Spleen (tissue), 11 donors: ENCODE results near the gene ITPK1. TPM values are rescaled to one million over a fixed set of nuclear protein-coding genes. Genes with fewer than 3 reads are reported as not detected.
A peak's percentile ranks its signal among the peaks of the same experiment; 100 is the strongest.

ENCODE experiments used
- DNase-seq: peaks from one replicate; pipeline ENCODE4 v3.0.0-alpha.2; 2020
- H3K27ac ChIP-seq, 8 donors: fragments of 200-600 bp; sonication (generic) in 7 of 8; 1 replicate in 4 of 8; 2 replicates in 4 of 8; pipeline versions ENCODE4 v1.5.0 to v1.8.0; 2016 to 2021; ENCODE audit warnings: inconsistent platforms in 4 of 8, mild to moderate bottlenecking in 4 of 8, moderate library complexity in 1 of 8
- H3K27me3 ChIP-seq, 7 donors: fragments of 200-600 bp; sonication (generic) in 6 of 7; replicated peaks in 1 of 7; 1 replicate in 4 of 7; 2 replicates in 3 of 7; pipeline versions ENCODE4 v1.5.0 to v1.8.0; 2016 to 2021; ENCODE audit warnings: inconsistent platforms in 3 of 7, mild to moderate bottlenecking in 1 of 7
- H3K36me3 ChIP-seq, 6 donors: fragments of 200-600 bp; sonication (generic) in 5 of 6; 1 replicate in 4 of 6; 2 replicates in 2 of 6; pipeline versions ENCODE4 v1.5.0 to v1.8.0; 2016 to 2021; ENCODE audit warnings: inconsistent platforms in 2 of 6
- H3K4me1 ChIP-seq, 6 donors: fragments of 200-600 bp; sonication (generic) in 5 of 6; 1 replicate in 3 of 6; 2 replicates in 3 of 6; pipeline versions ENCODE4 v1.5.0 to v1.8.0; 2016 to 2021; ENCODE audit warnings: inconsistent platforms in 3 of 6
- H3K4me3 ChIP-seq, 8 donors: fragments of 200-600 bp; sonication (generic) in 7 of 8; 1 replicate in 4 of 8; 2 replicates in 4 of 8; pipeline versions ENCODE4 v1.5.0 to v1.8.0; 2016 to 2021; ENCODE audit warnings: inconsistent platforms in 4 of 8, mild to moderate bottlenecking in 4 of 8, moderate library complexity in 2 of 8
- H3K9me3 ChIP-seq, 8 donors: fragments of 200-600 bp; sonication (generic) in 7 of 8; 1 replicate in 4 of 8; 2 replicates in 4 of 8; pipeline versions ENCODE4 v1.5.0 to v1.8.0; 2016 to 2021; ENCODE audit warnings: inconsistent platforms in 4 of 8
- POLR2A ChIP-seq, 3 donors: fragments of 450-650 bp; IDR thresholded peaks; one replicate each; pipeline ENCODE4 v1.5.1; 2017; ENCODE audit warnings: antibody characterized with exemption in 3 of 3, mild to moderate bottlenecking in 1 of 3
- POLR2AphosphoS5 ChIP-seq, 3 donors: sonication (generic); formaldehyde crosslinking; IDR thresholded peaks; one replicate each; pipeline ENCODE4 v1.5.1; 2017; ENCODE audit warnings: antibody characterized with exemption in 3 of 3
- WGBS, 5 donors: extraction: QIAGEN DNeasy Blood & Tissue Kit in 3 of 5; methylation state at CpG; one replicate each; pipeline versions ENCODE4 v1.1.5 to v1.1.7; 2013 to 2018; 5-methylcytosine and 5-hydroxymethylcytosine counted together
- intact Hi-C: fragments of 100-400 bp; cut with DNase I; formaldehyde crosslinking; loops from one replicate; pipeline ENCODE4 v1.15.0; 2023; ENCODE audit warnings: low total_unique reads
- polyA plus RNA-seq, 3 donors: library from polyadenylated mRNA; stranded (reverse); fragments of 200-250 nt; gene quantifications; one replicate each; pipeline ENCODE4 v1.2.1, GENCODE V29; 2013
- total RNA-seq, 7 donors: library from RNA; depleted of rRNA in 3 of 7; stranded (reverse); fragments of >200 nt in 3 of 7; fragmentation: NEBNext Ultra II Directional in 4 of 7; extraction: Animal tissue kit (Norgen Biotek cat#: 25700) in 4 of 7; gene quantifications; one replicate each; pipeline versions ENCODE4 v1.1.0 to v1.2.1, GENCODE V29; 2016 to 2021
- TF ChIP-seq, protein P1 (sequence below), 11 experiments: fragments of 200-600 bp in 7 of 11; fragments of 450-650 bp in 4 of 11; sonication (generic) in 4 of 11; IDR thresholded peaks in 8 of 11; conservative IDR thresholded peaks in 3 of 11; 1 replicate in 7 of 11; 2 replicates in 4 of 11; pipeline versions ENCODE4 v1.4.0 to v1.8.0; 2016 to 2021; ENCODE audit warnings: antibody characterized with exemption in 11 of 11, inconsistent platforms in 4 of 11, mild to moderate bottlenecking in 1 of 11
- donor health status: healthy with polysubstance abuse.
- donor health status: DM: no; HTN: no; CAD: no; lungs with moderate emphysema.
- donor health status: DM: no; HTN: no; CAD: no.
- donor health status: Bipolar disorder and iron deficiency.
- donor health status: healthy.
- donor health status: DM: no; HTN: no; CAD: no.
- donor health status: DM: yes; HTN: yes; CAD: no.

The ITPK1 gene
- total and polyA plus RNA-seq, 10 donors, result 22.9 to 123 (median 68.0) TPM

DNA sequence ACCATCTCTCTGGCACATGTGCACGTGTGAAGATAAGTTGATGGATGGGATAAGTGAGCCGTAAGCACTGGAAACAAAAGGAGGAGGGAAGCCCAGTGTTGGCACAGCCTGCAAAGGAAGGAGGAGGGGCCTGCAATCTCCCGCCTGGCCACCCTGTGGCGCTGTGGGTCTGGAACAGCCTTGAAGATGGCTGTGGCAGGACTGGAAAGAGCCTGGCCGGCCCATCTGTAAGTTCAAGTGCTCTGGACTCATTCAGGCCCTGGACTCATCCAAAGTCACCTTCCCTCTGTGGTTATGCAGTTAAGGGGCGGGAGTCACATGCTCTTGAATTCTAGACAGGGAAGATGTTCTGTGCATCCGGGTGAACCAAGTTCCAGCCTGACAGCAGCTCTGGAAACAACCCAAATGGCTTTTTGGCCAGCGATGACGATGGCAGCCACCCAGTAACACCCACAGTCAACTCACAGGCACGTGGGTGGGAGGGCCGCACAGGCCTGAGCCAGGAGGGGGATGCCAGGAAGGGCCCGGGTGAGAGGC is 142.4 kb downstream of the ITPK1 start:
- Histone ChIP-seq H3K36me3 (peaks cover 0 to 66% (median 11%) of the 10 kb centered on the region in 6 donors), H3K27me3 (no peaks in the 10 kb centered on the region), H3K4me1 (peaks cover 0 to 33% (median 5%) of the 10 kb centered on the region in 6 donors), H3K9me3 (peaks cover 5 to 42% (median 28%) of the 10 kb centered on the region in 8 donors), H3K4me3 (no peak overlapping the region), H3K27ac (peak overlapping the region in 2 of 8 donors; percentile 56 to 65)
- WGBS, 5 donors, result 72 to 86% (median 78%) methylated on average over 9 to 12 of the region's 12 CpGs
- TF ChIP-seq POLR2AphosphoS5 (IDR thresholded peaks at IDR 0.05), result peak; percentile 47 to 59 (median 49)
- TF ChIP-seq, protein P1, sequence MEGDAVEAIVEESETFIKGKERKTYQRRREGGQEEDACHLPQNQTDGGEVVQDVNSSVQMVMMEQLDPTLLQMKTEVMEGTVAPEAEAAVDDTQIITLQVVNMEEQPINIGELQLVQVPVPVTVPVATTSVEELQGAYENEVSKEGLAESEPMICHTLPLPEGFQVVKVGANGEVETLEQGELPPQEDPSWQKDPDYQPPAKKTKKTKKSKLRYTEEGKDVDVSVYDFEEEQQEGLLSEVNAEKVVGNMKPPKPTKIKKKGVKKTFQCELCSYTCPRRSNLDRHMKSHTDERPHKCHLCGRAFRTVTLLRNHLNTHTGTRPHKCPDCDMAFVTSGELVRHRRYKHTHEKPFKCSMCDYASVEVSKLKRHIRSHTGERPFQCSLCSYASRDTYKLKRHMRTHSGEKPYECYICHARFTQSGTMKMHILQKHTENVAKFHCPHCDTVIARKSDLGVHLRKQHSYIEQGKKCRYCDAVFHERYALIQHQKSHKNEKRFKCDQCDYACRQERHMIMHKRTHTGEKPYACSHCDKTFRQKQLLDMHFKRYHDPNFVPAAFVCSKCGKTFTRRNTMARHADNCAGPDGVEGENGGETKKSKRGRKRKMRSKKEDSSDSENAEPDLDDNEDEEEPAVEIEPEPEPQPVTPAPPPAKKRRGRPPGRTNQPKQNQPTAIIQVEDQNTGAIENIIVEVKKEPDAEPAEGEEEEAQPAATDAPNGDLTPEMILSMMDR (IDR thresholded peaks at IDR 0.05 in 8 of 11, conservative IDR thresholded peaks at IDR 0.05 in 3 of 11), result peak in 10 of 11 experiments; percentile 27 to 78 (median 62)
- no peak for TF ChIP-seq POLR2A (IDR thresholded peaks at IDR 0.05)
- peak; percentile 83 for DNase-seq
- intact Hi-C loops, result loop anchor here (5.0 kb wide), 1 partner anchor 221 kb away; no protein-coding TSS in a partner anchor

DNA sequence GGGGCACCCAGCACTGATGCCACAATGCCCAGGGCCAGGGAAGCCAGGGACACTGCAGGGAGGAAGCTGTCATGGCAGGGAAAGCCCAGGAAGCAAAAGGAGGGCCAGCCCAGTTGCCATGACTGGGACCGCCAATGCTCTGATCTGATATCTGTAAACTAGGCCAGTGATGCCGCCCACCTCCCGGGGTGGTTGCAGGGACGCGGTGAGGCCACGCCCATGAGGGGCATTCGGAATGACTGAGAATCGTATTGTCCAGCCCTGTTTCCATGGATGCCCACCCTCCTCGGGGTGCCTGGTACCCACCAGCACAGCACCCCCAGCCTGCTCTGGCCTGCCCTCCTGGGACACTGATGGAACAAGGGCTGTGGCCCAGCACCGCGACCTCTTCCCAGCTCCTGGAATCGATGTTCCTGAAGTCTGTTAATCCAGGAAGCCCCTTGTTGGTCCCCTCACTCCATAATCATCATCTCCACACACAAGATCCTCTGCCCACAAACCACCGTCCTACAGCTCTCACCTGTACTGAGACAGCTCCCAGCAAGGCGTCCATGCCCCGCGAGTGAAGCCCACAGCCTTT is 144.0 kb downstream of the ITPK1 start:
- peaks cover 5 to 25% (median 12%) of the 10 kb centered on the region in 8 donors for H3K9me3 ChIP-seq
- 95 to 99% (median 96%) methylated on average over 11 to 16 of the region's 16 CpGs for WGBS, 5 donors
- TF ChIP-seq, protein P1 (IDR thresholded peaks at IDR 0.05 in 8 of 11, conservative IDR thresholded peaks at IDR 0.05 in 3 of 11), result no peak
- TF ChIP-seq POLR2A (IDR thresholded peaks at IDR 0.05) (no peak), POLR2AphosphoS5 (IDR thresholded peaks at IDR 0.05) (no peak)
- intact Hi-C loops, result loop anchor here (5.0 kb wide), 1 partner anchor 219 kb away; no protein-coding TSS in a partner anchor
- H3K27me3 ChIP-seq, result no peaks in the 10 kb centered on the region
- peaks cover 0 to 37% (median 5%) of the 10 kb centered on the region in 6 donors for H3K4me1 ChIP-seq
- H3K4me3 ChIP-seq, result no peak overlapping the region
- DNase-seq, result peak; percentile 56
- H3K36me3 ChIP-seq, result peaks cover 0 to 50% (median 7%) of the 10 kb centered on the region in 6 donors
- H3K27ac ChIP-seq, result no peak overlapping the region

GRCh38 chr14:92970271-92970670 is 145.5 kb downstream of the ITPK1 start:
- intact Hi-C loops, result loop anchor here (5.0 kb wide), 1 partner anchor 218 kb away; no protein-coding TSS in a partner anchor
- Histone ChIP-seq H3K36me3 (peaks cover 0 to 36% (median under 1%) of the 10 kb centered on the region in 6 donors), H3K4me3 (no peak overlapping the region), H3K27ac (peak overlapping the region in 5 of 8 donors; percentile 5 to 67 (median 34)), H3K4me1 (peaks cover 0 to 42% (median 5%) of the 10 kb centered on the region in 6 donors), H3K9me3 (peaks cover 0 to 11% (median 0%) of the 10 kb centered on the region in 8 donors), H3K27me3 (no peaks in the 10 kb centered on the region)
- peak; percentile 63 for DNase-seq
- 71 to 97% (median 80%) methylated on average over 6 to 12 of the region's 12 CpGs for WGBS, 5 donors
- TF ChIP-seq POLR2A (IDR thresholded peaks at IDR 0.05) (no peak), POLR2AphosphoS5 (IDR thresholded peaks at IDR 0.05) (no peak)
- TF ChIP-seq, protein P1 (IDR thresholded peaks at IDR 0.05 in 8 of 11, conservative IDR thresholded peaks at IDR 0.05 in 3 of 11), result no peak

GRCh38 chr14:92969871-92970270 is 145.9 kb downstream of the ITPK1 start:
- peaks cover 0 to 8% (median 0%) of the 10 kb centered on the region in 8 donors for H3K9me3 ChIP-seq

More at GRCh38 chr14:92969871-92970270, 145.9 kb downstream of the ITPK1 start:
- intact Hi-C loops, result loop anchor here (5.0 kb wide), 1 partner anchor 218 kb away; no protein-coding TSS in a partner anchor
- no peak overlapping the region for H3K4me3 ChIP-seq
- peaks cover 0 to 32% (median 0%) of the 10 kb centered on the region in 6 donors for H3K36me3 ChIP-seq
- H3K4me1 ChIP-seq, result peaks cover 0 to 46% (median 5%) of the 10 kb centered on the region in 6 donors
- H3K27me3 ChIP-seq, result no peaks in the 10 kb centered on the region
- WGBS, 5 donors, result 62 to 81% (median 67%) methylated on average over 12 of the region's 12 CpGs
- TF ChIP-seq, protein P1 (IDR thresholded peaks at IDR 0.05 in 8 of 11, conservative IDR thresholded peaks at IDR 0.05 in 3 of 11), result no peak
- peak in 1 of 3 donors; percentile 37 for TF ChIP-seq POLR2AphosphoS5 (IDR thresholded peaks at IDR 0.05)
- peak overlapping the region in 5 of 8 donors; percentile 5 to 67 (median 34) for H3K27ac ChIP-seq
- peak; percentile 64 for DNase-seq
